Kidney (tissue), 14 donors: Measurements from ENCODE around the gene STK24. TPM values are rescaled to one million over a fixed set of nuclear protein-coding genes. Genes with fewer than 3 reads are reported as not detected.
A peak's percentile ranks its signal among the peaks of the same experiment; 100 is the strongest.

Experiments used
- DNase-seq, 5 donors: peaks; one replicate each; pipeline ENCODE4 v3.0.0-alpha.2; 2013 to 2020
- FAIRE-seq: peaks from 2 replicates; lab custom pipeline; 2012; peaks lifted over from hg19 to GRCh38; lab: Jason Lieb, UNC
- H3K27ac ChIP-seq, 2 donors: one replicate each; pipeline ENCODE4 v1.7.0; 2013; ENCODE audit warnings: low read depth in 2 of 2, low read length in 2 of 2, inconsistent platforms in 1 of 2
- H3K27me3 ChIP-seq: one replicate; pipeline ENCODE4 v1.7.1; 2013; ENCODE audit warnings: low read length, inconsistent platforms; ENCODE audit not compliant: control insufficient read depth, insufficient read depth
- H3K36me3 ChIP-seq, 3 donors: one replicate each; pipeline versions ENCODE4 v1.7.0 to v1.7.1; 2013; ENCODE audit warnings: low read length in 3 of 3, control low read depth in 1 of 3, inconsistent platforms in 1 of 3; ENCODE audit not compliant: insufficient read depth in 3 of 3, control insufficient read depth in 2 of 3
- H3K4me1 ChIP-seq, 3 donors: one replicate each; pipeline versions ENCODE4 v1.7.0 to v1.7.1; 2013; ENCODE audit warnings: low read length in 3 of 3, inconsistent platforms in 1 of 3, low read depth in 1 of 3; ENCODE audit not compliant: control insufficient read depth in 2 of 3, insufficient read depth in 2 of 3
- H3K4me3 ChIP-seq, 3 donors: one replicate each; pipeline versions ENCODE4 v1.7.0 to v1.8.1; 2013; ENCODE audit warnings: low read length in 3 of 3, control low read depth in 1 of 3, inconsistent platforms in 1 of 3
- H3K9ac ChIP-seq, 3 donors: one replicate each; pipeline versions ENCODE4 v1.7.0 to v1.7.1; 2013; ENCODE audit warnings: low read length in 3 of 3, control low read depth in 1 of 3, inconsistent platforms in 1 of 3
- H3K9me3 ChIP-seq, 3 donors: one replicate each; pipeline versions ENCODE4 v1.7.0 to v1.7.1; 2013; ENCODE audit warnings: low read length in 3 of 3, control low read depth in 1 of 3, inconsistent platforms in 1 of 3; ENCODE audit not compliant: control insufficient read depth in 2 of 3, insufficient read depth in 1 of 3
- CTCF ChIP-seq: IDR thresholded peaks from 3 replicates; pipeline ENCODE4 v1.5.1; 2012; ENCODE audit warnings: mild to moderate bottlenecking, moderate library complexity, borderline replicate concordance; ENCODE audit not compliant: insufficient read depth; ENCODE audit errors: extremely low read depth
- intact Hi-C: fragments of 100-400 bp; cut with DNase I; formaldehyde crosslinking; loops from one replicate; pipeline ENCODE4 v1.11.1; 2022
- polyA plus RNA-seq: library from polyadenylated mRNA; stranded (reverse); fragments of 350-450 nt; fragmentation: Illumina TruSeq; extraction: RNeasy Lipid Tissue Mini Kit (QIAGEN cat#74804); gene quantifications from one replicate; pipeline ENCODE4 v1.2.3, GENCODE V29; 2014; ENCODE audit warnings: low read depth, low replicate concordance; ENCODE audit not compliant: insufficient read depth
- total RNA-seq: library from RNA; stranded (reverse); fragmentation: NEBNext Ultra II Directional; extraction: Animal tissue kit (Norgen Biotek cat#: 25700); gene quantifications from one replicate; pipeline ENCODE4 v1.2.1, GENCODE V29; 2021
- donor health status: control.
- donor health status: control.
- donor health status: control.
- donor health status: control.
- donor health status: control.
- donor health status: DM: yes; HTN: yes; CAD: no.
- donor health status: Normal renal cell carcinoma (clear cell type).

The STK24 gene
- total and polyA plus RNA-seq, 2 donors from 2014 or later = 56.7 to 122 TPM

DNA sequence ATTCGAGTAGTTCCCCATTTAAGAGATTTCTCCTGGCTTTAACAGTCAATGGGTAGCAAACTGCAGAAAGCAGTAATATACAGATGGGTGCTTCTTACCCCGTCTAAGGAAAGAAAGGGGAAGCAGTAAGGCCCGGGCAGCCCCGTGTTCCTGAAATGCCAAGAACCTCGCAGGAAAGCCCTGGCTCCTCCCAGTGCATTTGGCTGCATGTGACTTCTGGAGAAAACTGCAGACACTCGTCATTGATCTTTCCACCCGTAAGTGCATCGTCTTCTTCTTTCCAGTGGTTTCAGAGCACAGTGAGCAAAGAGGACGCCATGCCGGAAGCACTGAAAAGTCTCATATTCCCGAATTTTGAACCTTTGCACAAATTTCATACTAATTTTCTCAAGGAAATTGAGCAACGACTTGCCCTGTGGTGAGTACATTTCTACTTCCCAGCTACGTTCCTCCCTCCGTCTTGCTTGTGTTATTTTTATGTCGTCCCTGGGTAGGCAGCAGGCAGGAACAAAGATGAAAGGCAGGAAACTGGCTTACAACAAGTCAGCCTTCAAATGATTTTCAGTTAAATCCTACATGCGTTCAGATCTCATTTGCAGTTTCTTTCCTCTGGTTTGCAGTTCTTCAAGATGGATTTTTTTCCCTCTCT lies 165.2 kb downstream of the STK24 start:
- intact Hi-C loops = no loop called here
- peaks cover 0 to 11% (median 10%) of the 10 kb centered on the region in 3 donors for H3K4me1 ChIP-seq
- H3K4me3 ChIP-seq = peak overlapping the region in 1 of 3 donors; percentile 18
- no peak overlapping the region for H3K9ac ChIP-seq
- H3K9me3 ChIP-seq = no peaks in the 10 kb centered on the region
- no peak for FAIRE-seq
- no peaks in the 10 kb centered on the region for H3K27me3 ChIP-seq
- DNase-seq = peak in 2 of 5 donors; percentile 34 to 40
- no peak overlapping the region for H3K27ac ChIP-seq
- H3K36me3 ChIP-seq = peaks cover 12 to 46% (median 16%) of the 10 kb centered on the region in 3 donors
- no peak for TF ChIP-seq CTCF

GRCh38 chr13:98411013-98411412 lies 165.9 kb downstream of the STK24 start:
- no peak for DNase-seq
- intact Hi-C loops = no loop called here
- Histone ChIP-seq H3K27me3 (no peaks in the 10 kb centered on the region), H3K4me1 (peaks cover 0 to 9% (median 9%) of the 10 kb centered on the region in 3 donors), H3K36me3 (peaks cover 11 to 42% (median 16%) of the 10 kb centered on the region in 3 donors), H3K4me3 (no peak overlapping the region), H3K27ac (no peak overlapping the region), H3K9ac (no peak overlapping the region), H3K9me3 (no peaks in the 10 kb centered on the region)
- no peak for TF ChIP-seq CTCF
- no peak for FAIRE-seq

DNA sequence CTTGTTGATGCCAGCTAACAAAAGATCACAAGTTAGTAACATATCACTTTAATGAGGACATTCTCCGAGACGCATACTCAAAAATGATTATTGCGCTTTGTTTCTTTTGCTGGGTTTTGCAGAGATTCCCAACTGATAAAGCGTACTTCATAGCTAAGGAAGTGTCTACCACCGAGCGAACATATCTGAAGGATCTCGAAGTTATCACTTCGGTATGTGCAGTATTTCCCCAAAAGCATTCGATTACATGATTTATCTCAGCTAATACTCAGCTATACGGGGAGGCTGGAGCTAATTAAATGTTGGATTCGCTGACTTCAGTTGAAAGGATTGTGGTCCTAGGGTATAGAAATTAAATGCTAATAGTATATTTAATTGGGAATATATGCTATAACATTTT lies 166.3 kb downstream of the STK24 start:
- H3K27me3 ChIP-seq = no peaks in the 10 kb centered on the region
- TF ChIP-seq CTCF = no peak
- FAIRE-seq (no peak), DNase-seq (no peak)
- H3K9me3 ChIP-seq = no peaks in the 10 kb centered on the region
- H3K9ac ChIP-seq = no peak overlapping the region
- H3K4me1 ChIP-seq = peaks cover 0 to 7% (median 5%) of the 10 kb centered on the region in 3 donors
- intact Hi-C loops = no loop called here
- no peak overlapping the region for H3K4me3 ChIP-seq
- H3K36me3 ChIP-seq = peaks cover 10 to 39% (median 15%) of the 10 kb centered on the region in 3 donors
- H3K27ac ChIP-seq = no peak overlapping the region
